Fibroblast of lung (primary cell): ENCODE measurements around the gene CREB3L1.

Experiments used
- EZH2 ChIP-seq: IDR thresholded peaks from 2 replicates; pipeline ENCODE4 v1.5.1; 2012; ENCODE audit warnings: low read length, control low read depth, mild to moderate bottlenecking; ENCODE audit errors: missing control alignments
- TF ChIP-seq, protein P1 (sequence below), 2 donors: IDR thresholded peaks in 1 of 2; conservative IDR thresholded peaks in 1 of 2; 1 replicate in 1 of 2; 2 replicates in 1 of 2; pipeline ENCODE4 v1.5.1; 2011 to 2012; ENCODE audit warnings: low read length in 2 of 2, control low read depth in 1 of 2, inconsistent platforms in 1 of 2, low read depth in 1 of 2, mild to moderate bottlenecking in 1 of 2

DNA sequence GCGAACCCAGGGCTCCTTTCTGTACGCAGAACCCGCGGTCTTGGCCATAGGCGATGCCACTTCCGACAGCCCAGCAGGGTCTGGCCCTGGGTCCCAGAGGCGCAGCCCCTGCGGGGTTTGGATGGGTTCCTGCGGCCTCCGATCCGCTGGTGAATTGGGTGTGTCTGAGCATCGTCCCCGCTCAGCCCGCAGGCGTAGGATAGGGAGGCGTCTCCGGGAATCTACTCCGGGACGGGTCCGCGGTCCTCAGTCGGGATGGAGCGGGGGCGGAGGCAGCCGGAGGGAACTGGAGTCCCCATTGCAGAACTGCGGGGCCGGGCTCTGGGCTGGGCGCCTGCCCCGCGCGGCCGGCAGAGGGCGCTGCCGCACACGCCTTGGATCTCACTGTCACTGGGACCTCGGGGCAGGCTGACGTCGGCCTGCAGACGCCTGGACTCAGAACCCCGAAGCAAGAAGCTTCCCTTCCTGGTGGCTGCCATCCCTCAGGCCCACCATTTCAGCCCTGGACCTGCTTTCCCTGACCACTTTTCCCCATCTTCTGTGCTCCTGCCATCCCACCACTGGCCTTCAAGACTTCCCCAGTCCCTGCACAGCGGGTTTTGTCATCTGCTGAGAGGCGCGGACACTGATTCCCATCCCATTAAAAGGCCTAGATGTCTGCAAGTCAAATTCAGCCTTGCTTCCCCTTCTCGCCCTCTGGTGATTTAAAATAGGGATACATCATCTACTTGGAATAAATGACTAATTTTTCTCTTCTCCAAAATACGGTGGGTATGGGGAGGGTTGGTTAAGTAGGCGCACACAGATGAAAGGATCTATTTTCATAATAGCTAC, 38.3 kb upstream of the CREB3L1 start:
- TF ChIP-seq, protein P1, sequence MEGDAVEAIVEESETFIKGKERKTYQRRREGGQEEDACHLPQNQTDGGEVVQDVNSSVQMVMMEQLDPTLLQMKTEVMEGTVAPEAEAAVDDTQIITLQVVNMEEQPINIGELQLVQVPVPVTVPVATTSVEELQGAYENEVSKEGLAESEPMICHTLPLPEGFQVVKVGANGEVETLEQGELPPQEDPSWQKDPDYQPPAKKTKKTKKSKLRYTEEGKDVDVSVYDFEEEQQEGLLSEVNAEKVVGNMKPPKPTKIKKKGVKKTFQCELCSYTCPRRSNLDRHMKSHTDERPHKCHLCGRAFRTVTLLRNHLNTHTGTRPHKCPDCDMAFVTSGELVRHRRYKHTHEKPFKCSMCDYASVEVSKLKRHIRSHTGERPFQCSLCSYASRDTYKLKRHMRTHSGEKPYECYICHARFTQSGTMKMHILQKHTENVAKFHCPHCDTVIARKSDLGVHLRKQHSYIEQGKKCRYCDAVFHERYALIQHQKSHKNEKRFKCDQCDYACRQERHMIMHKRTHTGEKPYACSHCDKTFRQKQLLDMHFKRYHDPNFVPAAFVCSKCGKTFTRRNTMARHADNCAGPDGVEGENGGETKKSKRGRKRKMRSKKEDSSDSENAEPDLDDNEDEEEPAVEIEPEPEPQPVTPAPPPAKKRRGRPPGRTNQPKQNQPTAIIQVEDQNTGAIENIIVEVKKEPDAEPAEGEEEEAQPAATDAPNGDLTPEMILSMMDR (conservative IDR thresholded peaks at IDR 0.05 in 1 of 2, IDR thresholded peaks at IDR 0.05 in 1 of 2; ENCODE audit: low read depth in 1 of 2, low read length in 2 of 2) = peak; percentile 70 to 90
- TF ChIP-seq EZH2 = no peak
